Chondrocyte (in vitro differentiated cells): Measurements from ENCODE around the gene PLCH1. TPM values are rescaled to one million over a fixed set of nuclear protein-coding genes. Genes with fewer than 3 reads are reported as not detected.

Source experiments
- DNase-seq: peaks from one replicate; pipeline ENCODE4 v3.0.0; 2021; ENCODE audit warnings: mixed read lengths, low spot score
- H3K27ac Mint-ChIP-seq: one replicate; pipeline ENCODE4 v1.8.0; 2021; ENCODE audit warnings: mild to moderate bottlenecking, moderate library complexity, mixed read lengths; ENCODE audit not compliant: unreplicated experiment
- H3K27me3 Mint-ChIP-seq: 2 replicates; pipeline ENCODE4 v1.8.0; 2021; ENCODE audit warnings: low read depth, mixed read lengths
- H3K36me3 Mint-ChIP-seq: 2 replicates; pipeline ENCODE4 v1.8.0; 2021; ENCODE audit warnings: low read depth, mixed read lengths
- H3K4me1 Mint-ChIP-seq: 2 replicates; pipeline ENCODE4 v1.8.0; 2021; ENCODE audit warnings: low read depth, mild to moderate bottlenecking, mixed read lengths
- H3K4me3 Mint-ChIP-seq: one replicate; pipeline ENCODE4 v1.8.0; 2021; ENCODE audit warnings: mild to moderate bottlenecking, moderate library complexity, mixed read lengths; ENCODE audit not compliant: unreplicated experiment
- H3K9me3 Mint-ChIP-seq: 2 replicates; pipeline ENCODE4 v1.8.0; 2021; ENCODE audit warnings: low read depth, mixed read lengths
- CTCF ChIP-seq: fragments of 200-600 bp; sonication (generic); IDR thresholded peaks from 2 replicates; pipeline ENCODE4 v1.5.0; 2021; ENCODE audit warnings: antibody characterized with exemption, mild to moderate bottlenecking, moderate library complexity
- total RNA-seq: library from RNA; stranded (reverse); gene quantifications from 3 replicates; pipeline ENCODE4 v1.2.1, GENCODE V29; 2021

PLCH1 gene
- total RNA-seq, 1 donor from 2014 or later, result 0.17 TPM

GRCh38 chr3:155656466-155656865 is 88.4 kb downstream of the PLCH1 start:
- no peak overlapping the region for H3K4me3 Mint-ChIP-seq
- H3K36me3 Mint-ChIP-seq, result no peaks in the 10 kb centered on the region
- H3K9me3 Mint-ChIP-seq, result no peaks in the 10 kb centered on the region
- no peaks in the 10 kb centered on the region for H3K4me1 Mint-ChIP-seq
- H3K27me3 Mint-ChIP-seq, result no peaks in the 10 kb centered on the region
- no peak for DNase-seq
- H3K27ac Mint-ChIP-seq, result no peak overlapping the region
- TF ChIP-seq CTCF, result no peak

- Mint-ChIP-seq H3K27me3 (no peaks in the 10 kb centered on the region), H3K27ac (no peak overlapping the region), H3K4me3 (no peak overlapping the region), H3K9me3 (no peaks in the 10 kb centered on the region), H3K4me1 (no peaks in the 10 kb centered on the region), H3K36me3 (no peaks in the 10 kb centered on the region)
- no peak for DNase-seq
- TF ChIP-seq CTCF, result no peak
Measured at GRCh38 chr3:155651489-155652218, 93.2 kb downstream of the PLCH1 start.

GRCh38 chr3:155648013-155648591 is 96.8 kb downstream of the PLCH1 start:
- no peaks in the 10 kb centered on the region for H3K27me3 Mint-ChIP-seq
- no peak for DNase-seq
- H3K9me3 Mint-ChIP-seq, result no peaks in the 10 kb centered on the region
- H3K36me3 Mint-ChIP-seq, result no peaks in the 10 kb centered on the region
- no peak overlapping the region for H3K4me3 Mint-ChIP-seq
- no peak for TF ChIP-seq CTCF
- no peak overlapping the region for H3K27ac Mint-ChIP-seq
- H3K4me1 Mint-ChIP-seq, result no peaks in the 10 kb centered on the region

GRCh38 chr3:155647206-155647605 is 97.7 kb downstream of the PLCH1 start:
- H3K27ac Mint-ChIP-seq, result no peak overlapping the region
- no peaks in the 10 kb centered on the region for H3K27me3 Mint-ChIP-seq
- no peak for DNase-seq
- no peaks in the 10 kb centered on the region for H3K4me1 Mint-ChIP-seq
- H3K36me3 Mint-ChIP-seq, result no peaks in the 10 kb centered on the region
- TF ChIP-seq CTCF, result no peak
- no peak overlapping the region for H3K4me3 Mint-ChIP-seq
- no peaks in the 10 kb centered on the region for H3K9me3 Mint-ChIP-seq

- Mint-ChIP-seq H3K27ac (no peak overlapping the region), H3K27me3 (no peaks in the 10 kb centered on the region), H3K9me3 (no peaks in the 10 kb centered on the region), H3K36me3 (no peaks in the 10 kb centered on the region), H3K4me3 (no peak overlapping the region), H3K4me1 (no peaks in the 10 kb centered on the region)
- TF ChIP-seq CTCF, result no peak
- no peak for DNase-seq
Measured at GRCh38 chr3:155646669-155647068, 98.2 kb downstream of the PLCH1 start.
